ENCODE measurements around the gene MYBBP1A.

The MYBBP1A gene

GRCh38 chr17:4537451-4538235 is 17.5 kb downstream of the MYBBP1A start:
- DNase-seq (ENCODE audit: extremely low read depth in 1 of 2, low read depth in 1 of 2): no peak

GRCh38 chr17:4536742-4537411 is 18.3 kb downstream of the MYBBP1A start:
- no peak for DNase-seq (ENCODE audit: extremely low read depth in 1 of 2, low read depth in 1 of 2)

GRCh38 chr17:4536259-4536741 is 18.9 kb downstream of the MYBBP1A start:
- no peak for DNase-seq (ENCODE audit: extremely low read depth in 1 of 2, low read depth in 1 of 2)

GRCh38 chr17:4535667-4536258 is 19.4 kb downstream of the MYBBP1A start:
- no peak for DNase-seq (ENCODE audit: extremely low read depth in 1 of 2, low read depth in 1 of 2)

GRCh38 chr17:4534928-4535666 is 20.1 kb downstream of the MYBBP1A start:
- no peak for DNase-seq (ENCODE audit: extremely low read depth in 1 of 2, low read depth in 1 of 2)

GRCh38 chr17:4534515-4534914 is 20.7 kb downstream of the MYBBP1A start:
- DNase-seq (ENCODE audit: extremely low read depth in 1 of 2, low read depth in 1 of 2): no peak

- DNase-seq (ENCODE audit: extremely low read depth in 1 of 2, low read depth in 1 of 2): no peak
Measured at GRCh38 chr17:4533523-4534504, 21.4 kb downstream of the MYBBP1A start.

GRCh38 chr17:4532860-4533522 is 22.2 kb downstream of the MYBBP1A start:
- no peak for DNase-seq (ENCODE audit: extremely low read depth in 1 of 2, low read depth in 1 of 2)

GRCh38 chr17:4531988-4532736 is 23.0 kb downstream of the MYBBP1A start:
- no peak for DNase-seq (ENCODE audit: extremely low read depth in 1 of 2, low read depth in 1 of 2)

- no peak for DNase-seq (ENCODE audit: extremely low read depth in 1 of 2, low read depth in 1 of 2)
Measured at GRCh38 chr17:4530799-4531730, 24.1 kb downstream of the MYBBP1A start.

- no peak for DNase-seq (ENCODE audit: extremely low read depth in 1 of 2, low read depth in 1 of 2)
Measured at GRCh38 chr17:4529533-4530152, 25.5 kb downstream of the MYBBP1A start.

- DNase-seq (ENCODE audit: extremely low read depth in 1 of 2, low read depth in 1 of 2): no peak
Measured at GRCh38 chr17:4527566-4528125, 27.5 kb downstream of the MYBBP1A start.

GRCh38 chr17:4527134-4527533 is 28.1 kb downstream of the MYBBP1A start:
- no peak for DNase-seq (ENCODE audit: extremely low read depth in 1 of 2, low read depth in 1 of 2)

- DNase-seq (ENCODE audit: extremely low read depth in 1 of 2, low read depth in 1 of 2): no peak
Measured at GRCh38 chr17:4525691-4526397, 29.3 kb downstream of the MYBBP1A start.

GRCh38 chr17:4523946-4524345 is 31.2 kb downstream of the MYBBP1A start:
- DNase-seq (ENCODE audit: extremely low read depth in 1 of 2, low read depth in 1 of 2): no peak

- no peak for DNase-seq (ENCODE audit: extremely low read depth in 1 of 2, low read depth in 1 of 2)
Measured at GRCh38 chr17:4522661-4523060, 32.5 kb downstream of the MYBBP1A start.
